CD4-positive, alpha-beta T cell treated with Interleukin-15 for 1 hour (primary cell): ENCODE results near the gene FAM83B.

Experiments used
- DNase-seq: peaks from one replicate; pipeline ENCODE4 v3.0.0-alpha.2; 2020

The FAM83B gene

DNA sequence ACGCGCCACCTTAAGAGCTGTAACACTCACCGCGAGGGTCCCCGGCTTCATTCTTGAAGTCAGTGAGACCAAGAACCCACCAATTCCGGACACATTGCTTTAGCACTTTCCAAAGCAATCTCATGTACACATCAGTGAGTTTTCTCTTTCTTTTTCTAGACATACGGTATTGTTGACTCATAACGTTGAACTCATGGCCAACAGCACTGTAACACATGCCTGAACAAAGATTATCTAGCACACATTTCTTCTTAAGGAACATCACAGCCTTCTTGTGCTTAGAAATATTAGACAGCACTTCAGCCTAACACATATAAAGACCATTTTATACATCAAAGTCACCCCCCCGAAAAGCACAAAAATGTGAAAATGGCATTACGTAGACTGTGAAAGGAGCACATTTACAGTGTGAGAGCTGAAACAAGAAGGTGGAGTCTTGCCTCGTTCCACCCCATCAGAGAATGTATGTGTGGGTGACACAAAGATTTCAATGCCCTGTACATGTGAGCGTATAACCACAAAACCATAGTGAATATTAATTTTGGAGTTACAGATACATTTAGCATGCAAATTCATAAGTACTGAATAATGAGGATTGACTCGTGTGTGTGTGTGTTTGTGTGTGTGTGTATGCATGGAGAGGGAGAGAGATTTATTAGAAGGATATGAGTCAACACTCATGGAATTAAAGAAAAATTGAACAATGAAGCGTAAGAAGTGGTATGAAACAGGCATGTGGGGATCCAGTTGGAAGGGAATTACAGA lies 134.1 kb downstream of the FAM83B start:
- no peak for DNase-seq

DNA sequence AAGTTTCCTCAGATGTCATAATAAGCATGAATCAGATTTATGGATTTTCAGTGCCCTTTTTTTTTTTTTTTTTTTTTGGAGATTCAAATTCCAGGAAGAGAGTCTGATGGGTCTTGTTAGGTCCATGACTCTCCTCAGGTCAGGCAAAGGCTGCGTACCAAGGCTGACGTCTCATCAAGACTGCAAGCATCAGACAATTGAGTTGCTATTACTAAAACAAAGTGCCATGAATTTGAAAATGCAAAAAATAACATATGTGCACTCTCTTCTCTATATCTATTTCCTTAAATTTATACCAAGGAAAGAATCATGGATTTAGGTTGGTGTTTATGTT lies 134.7 kb downstream of the FAM83B start:
- DNase-seq: no peak

DNA sequence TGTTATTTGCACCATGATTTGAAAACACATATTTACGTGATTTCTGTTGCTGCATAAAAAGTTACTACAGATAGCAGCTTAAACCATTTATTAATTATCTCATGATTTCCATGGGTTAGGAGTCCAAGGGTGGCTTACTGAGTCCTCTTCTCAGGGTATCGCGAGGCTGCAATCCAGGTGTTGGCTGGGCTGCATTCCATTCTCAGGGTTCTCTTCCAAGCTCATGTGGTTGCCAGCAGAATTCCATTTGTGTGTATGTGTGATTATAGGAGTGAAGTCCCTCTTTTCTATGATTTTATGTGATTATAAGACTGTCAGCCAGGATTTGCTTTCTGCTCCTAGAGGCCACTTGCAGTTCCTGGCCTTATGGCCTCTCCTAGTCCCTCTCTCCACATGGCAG lies 135.1 kb downstream of the FAM83B start:
- no peak for DNase-seq

DNA sequence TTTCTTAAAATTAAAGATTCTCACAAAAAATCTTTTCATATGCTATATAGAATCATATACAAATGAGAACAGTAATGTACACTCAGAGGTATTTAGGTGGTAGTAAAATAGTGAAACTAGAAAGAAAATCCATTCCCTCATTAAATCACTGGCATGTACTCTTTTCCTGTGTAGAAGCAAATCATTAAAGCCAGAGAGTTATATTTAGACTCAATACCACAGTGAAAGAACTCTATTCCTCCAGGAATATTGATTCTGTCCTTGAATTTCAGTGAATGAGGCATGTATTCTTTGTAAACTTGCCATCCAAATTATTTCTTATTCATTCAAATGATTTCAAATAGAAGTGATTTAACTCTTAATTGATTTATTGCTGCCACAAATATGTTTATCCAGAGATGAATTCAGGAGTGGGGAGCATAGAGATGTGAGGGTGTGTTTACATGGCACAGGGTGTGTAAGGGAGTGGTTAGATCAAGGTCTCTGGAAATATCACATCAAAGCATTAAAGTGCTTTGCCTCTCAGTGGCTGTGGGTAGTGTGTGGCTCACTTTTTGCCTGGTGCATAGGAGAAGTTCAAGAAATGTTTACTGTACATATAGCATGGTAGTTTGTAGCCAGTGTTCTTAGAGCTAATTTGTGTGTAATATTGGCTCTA lies 141.2 kb downstream of the FAM83B start:
- DNase-seq: no peak

DNA sequence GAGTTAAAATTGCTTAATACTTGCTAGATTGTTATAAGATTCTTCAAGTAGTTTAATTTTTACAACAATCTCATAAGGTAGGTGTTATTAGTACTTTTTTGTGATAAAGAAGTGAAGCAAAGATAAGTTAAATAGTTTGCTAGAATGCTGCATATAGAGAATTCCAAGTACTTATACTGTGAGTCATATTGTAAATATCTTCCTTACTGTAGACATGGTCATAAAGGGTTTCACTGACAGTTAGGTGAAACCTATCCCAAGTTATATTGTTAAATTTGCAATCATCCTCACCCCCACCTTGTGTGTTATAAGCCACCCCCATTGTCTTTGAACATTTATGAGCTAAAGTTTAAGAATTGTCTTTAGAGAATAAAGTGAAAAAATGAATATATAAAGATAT lies 142.0 kb downstream of the FAM83B start:
- DNase-seq: no peak

DNA sequence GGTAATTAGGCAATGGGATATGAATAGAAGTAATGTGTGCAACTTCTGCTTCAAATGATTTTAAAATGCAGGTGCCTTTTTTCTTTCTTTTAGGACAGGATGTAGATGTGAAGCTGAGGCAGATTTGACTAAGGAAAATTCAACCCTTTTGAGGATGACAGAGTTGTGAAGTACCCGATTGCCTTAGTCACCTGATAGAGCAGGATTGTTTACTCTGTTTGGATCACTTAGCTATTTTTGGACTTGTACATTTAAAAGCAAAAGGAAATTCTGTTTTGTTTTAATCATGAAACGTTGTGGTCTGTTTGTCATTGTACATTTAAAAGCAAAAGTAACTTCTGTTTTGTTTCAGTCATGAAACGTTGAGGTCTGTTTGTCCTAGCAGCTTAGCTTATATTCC lies 143.4 kb downstream of the FAM83B start:
- DNase-seq: no peak
